CD4-positive, alpha-beta T cell treated with Interleukin-17A for 1 hour (primary cell): ENCODE measurements around the gene NPC1.
"Not testable (repeated sequence)": the region's sequence is repeated elsewhere in the genome, so short reads cannot be mapped to it uniquely, and the experiment has no call there.

Experiments
- DNase-seq: peaks from one replicate; pipeline ENCODE4 v3.0.0-alpha.2; 2020

Gene NPC1

DNA sequence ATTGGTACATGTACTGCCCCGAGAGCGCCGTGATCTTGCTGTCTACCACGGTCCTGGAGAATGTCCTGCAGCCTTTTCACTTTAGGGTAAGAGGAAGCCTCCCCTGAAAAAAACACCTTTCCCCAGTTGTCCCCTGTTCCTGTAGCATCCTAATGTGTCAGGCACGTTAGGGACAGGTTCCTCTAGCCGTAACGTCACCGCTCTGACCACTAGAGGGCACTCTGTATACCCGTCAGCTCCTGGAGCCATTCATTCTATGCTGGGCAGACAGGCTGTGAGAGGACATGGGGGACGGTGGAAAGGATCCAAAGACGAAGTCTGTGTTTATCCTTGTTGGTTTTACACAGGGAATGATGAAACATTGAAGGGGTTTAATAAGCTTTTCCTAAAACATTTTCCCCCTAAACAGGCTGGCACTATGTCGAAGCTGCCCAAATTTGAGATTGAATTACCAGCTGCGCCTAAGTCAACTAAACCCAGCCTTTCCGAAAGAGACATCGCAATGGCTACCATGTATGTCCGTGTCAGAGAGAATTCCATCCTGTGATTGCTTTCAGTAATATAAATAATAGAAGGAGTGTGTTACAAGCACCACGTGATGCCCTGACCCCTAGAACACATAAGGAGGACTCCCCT is 70.3 kb downstream of the NPC1 start:
- peak; percentile 84 for DNase-seq

DNA sequence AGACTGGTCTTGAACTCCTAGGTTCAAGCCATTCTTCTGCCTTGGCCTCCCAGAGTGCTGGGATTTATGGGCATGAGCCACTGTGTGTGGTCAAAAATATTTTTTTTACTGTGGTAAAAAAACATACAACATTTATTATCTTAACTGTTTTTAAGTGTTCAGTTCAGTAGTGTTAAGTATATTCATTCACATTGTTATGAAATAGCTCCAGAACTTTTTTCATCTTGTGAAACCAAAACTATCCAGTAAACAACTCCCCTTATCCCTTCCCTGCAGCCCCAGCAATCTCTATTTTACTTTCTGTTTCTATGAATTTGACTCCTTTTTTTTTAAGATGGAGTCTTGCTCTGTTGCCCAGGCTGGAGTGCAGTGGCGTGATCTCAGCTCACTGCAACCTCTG is 73.7 kb downstream of the NPC1 start:
- no peak for DNase-seq

DNA sequence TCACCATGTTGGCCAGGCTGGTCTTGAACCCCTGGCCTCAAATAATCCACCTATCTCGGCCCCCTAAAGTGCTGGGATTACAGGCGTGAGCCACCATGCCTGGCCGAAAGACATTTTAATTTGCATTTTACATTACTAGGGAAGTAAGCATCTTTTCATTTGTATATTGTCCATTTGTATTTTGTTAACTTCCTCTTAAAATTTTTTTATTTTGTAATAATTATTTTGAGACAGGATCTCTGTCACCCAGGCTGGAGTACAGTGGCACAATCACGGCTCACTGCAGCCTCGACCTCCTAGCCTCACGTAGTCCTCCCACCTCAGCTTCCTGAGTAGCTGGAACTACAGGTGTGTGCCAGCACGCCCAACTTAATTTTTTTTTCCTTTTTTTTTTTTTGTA is 74.1 kb downstream of the NPC1 start:
- DNase-seq = not testable (repeated sequence)

DNA sequence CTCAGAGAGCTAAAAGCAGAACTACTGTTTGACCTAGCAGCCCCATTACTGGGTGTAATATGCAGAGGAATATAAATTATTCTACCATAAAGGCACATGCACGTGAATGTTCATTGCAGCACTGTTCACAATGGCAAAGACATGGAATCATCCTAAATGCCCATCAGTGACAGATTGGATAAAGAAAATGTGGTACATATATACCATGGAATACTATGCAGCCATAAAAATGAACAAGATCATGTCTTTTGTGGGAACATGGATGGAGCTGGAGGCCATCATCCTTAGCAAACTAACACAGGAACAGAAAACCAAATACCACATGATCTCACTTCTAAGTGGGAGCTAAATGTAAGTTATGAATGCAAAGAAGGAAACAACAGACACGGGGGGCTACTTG is 75.4 kb downstream of the NPC1 start:
- not testable (repeated sequence) for DNase-seq

DNA sequence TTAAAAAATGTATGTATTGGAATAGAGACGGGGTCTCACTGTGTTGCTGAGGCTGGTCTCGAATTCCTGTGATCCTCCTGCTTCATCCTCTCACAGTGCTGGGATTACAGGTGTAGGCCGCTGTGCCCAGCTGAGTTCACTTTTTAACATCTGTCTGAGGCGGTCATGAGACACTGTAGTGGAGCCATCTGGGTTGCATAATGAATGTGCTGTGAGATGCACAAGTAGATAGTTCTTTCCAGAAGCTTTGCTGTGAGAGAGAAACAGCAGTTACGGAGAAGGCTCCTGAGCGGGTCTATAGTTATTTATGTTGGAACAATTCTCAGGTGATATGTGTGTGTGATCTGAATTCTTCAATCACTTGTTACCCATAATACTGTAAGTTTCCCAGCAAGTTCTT is 79.9 kb downstream of the NPC1 start:
- DNase-seq = no peak

DNA sequence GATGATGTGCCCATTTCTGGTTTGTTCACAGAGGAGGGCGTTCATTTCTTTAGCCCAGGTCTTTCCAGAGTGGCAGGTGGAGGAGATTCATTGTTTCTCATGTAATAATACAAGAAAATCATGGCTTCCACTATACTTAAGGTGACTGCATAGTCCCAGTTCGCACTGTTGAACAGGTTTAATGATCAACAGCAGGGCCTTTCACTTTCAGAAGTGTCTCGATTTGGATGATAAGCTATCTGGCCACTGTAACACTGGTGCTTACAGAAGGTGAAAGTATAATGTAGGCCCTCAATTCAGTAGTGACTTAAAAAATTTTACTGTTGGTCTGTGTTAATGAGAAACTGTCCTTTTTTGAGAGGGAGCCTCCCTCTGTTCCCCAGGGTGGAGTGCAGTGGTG is 81.6 kb downstream of the NPC1 start:
- peak; percentile 45 for DNase-seq

DNA sequence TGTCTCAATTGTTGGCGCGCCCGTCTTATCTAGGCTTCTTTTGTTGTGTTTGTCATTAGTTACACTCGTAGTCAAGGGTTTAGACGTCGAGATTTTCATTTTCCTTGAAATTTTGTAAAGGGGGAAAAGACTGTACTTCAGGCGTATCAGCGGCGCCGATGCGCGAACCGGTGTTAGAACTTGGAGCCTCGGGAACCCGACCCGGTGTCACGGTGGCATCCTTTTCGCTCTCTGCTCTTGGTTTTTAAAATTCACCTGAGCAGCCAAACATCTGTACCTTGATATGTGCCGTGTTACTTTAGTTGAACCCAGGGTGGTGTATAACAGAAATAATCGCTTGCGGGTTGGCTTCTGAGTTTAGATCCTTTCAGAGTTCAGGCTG is 82.4 kb downstream of the NPC1 start:
- DNase-seq = no peak

DNA sequence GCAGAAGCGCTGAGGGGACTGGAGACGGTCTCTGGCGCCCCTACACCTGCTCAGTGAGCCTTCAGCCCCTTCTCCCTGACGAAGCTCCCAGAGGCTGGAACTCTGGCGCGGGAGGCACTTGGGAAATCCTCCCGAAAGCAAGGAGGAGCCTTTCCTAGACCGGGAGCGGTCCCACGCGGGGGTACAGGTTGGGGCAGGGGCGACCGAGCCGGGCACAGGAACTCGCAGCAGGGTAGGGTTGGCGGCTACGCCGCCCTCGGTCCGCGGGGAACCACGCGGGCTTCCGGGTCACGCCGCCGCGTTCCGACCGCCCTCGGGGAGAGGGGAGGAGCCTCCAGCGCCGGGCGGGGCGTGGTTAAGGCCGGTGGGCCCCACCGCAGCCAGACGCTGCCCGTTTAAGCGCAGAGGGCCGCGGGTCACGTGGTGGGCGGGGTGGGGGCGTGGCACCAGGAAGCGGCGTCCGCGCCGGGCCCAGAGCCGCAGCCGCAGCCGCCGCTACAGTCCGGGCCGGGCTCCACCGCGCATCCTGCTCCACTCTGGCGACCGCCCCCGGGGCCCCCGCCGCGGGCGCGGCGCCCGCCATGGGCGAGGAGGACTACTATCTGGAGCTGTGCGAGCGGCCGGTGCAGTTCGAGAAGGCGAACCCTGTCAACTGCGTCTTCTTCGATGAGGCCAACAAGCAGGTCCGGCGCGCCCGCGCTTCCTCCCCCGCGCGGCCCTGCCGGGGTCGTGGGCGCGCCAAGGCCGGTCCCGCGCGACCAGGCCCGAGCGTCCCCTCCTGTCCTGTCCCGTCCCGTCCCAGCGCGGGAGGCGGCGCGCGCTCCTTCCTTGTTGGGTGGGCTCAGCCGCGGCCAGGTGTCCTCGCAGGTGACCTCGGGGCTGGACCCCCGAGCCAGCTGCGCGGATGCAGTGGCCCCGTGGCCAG is 83.0 kb downstream of the NPC1 start, which contains the start of gene RMC1:
Gene RMC1, plus strand, starts transcription at position 474 of the 925 bp plus-strand sequence. Its CDS starts 108 bp downstream, at position 582.
- DNase-seq = peak; percentile 96

DNA sequence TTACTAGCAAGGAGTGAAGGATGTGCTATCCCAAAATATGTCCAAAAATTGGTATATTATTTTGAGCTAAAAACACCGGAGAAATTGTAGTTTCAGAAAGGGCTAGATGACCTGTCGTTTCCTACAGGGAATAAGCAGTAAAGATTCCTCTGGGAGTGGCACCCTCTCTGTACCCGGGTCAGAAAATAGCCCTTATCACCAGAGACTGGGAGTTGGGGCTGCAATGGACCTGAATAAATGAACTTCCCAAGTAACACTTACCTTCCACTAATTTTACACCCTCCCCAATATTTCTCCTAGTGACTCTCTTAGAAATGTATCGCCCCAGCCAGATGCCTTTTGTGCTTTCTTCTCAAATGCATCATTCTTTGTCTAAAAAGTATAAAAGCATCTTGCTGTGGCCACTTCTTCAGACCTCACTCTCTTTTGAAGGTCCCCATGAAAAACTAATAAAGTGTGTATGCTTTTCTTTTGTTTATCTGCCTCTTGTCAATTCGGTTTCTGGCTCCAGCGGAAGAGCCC is 83.7 kb downstream of the NPC1 start:
- DNase-seq = no peak

DNA sequence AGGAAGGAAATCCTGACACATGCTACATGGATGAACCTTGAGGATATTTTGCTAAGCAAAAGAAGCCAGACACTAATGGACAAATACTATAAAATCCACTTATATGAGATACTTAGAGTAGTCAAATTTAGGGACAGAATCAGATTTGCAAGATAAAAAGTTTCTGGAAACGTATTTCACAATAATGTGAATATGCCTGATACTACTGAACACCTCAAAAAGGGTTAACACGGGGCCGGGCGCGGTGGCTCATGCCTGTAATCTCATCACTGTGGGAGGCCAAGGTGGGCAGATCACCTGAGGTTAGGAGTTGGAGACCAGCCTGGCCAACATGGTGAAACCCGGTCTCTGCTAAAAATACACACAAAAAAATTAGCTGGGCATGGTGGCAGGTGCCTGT is 84.7 kb downstream of the NPC1 start:
- DNase-seq = no peak

DNA sequence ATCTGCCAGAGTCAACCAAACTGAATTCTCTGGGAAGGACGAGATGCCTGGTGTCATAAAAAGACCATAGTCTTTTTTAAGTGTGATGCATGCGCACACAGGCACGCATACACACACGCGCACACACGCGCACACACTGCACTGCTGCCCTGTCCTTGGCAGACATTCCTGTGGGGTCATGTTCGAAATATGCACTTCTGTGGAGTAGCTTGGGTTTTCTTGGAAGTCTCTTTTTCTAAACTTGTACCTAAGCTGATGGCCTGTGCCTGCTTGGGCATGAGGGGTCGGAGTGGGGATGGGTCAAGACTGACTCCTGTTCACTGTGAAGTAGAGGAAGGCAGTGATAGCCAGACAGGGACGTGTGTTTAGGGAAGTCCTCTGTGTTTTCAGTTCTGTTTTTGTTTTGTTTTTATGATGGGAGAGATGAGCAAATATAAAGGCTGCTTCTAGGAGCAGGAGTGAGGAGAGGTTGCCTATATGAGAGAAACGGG is 87.0 kb downstream of the NPC1 start:
- DNase-seq = no peak

DNA sequence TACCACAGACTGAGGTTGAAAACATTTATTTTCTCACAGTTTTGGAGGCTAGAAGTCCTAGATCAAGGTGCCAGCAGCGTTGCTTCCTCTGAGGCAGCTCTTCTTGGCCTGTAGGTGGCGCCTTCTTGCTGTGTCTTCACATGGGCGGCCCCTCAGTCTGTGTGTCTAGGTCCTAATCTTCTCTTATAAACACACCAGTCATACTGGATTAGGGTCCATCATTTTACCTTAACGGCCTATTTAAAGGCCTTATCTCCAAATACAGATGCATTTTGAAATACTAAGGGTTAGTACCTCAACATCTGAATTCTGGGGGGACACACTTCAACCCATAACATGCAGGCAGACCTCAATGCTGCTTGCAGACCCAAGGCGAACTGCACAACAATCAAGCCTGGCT is 87.4 kb downstream of the NPC1 start:
- DNase-seq = peak; percentile 82

DNA sequence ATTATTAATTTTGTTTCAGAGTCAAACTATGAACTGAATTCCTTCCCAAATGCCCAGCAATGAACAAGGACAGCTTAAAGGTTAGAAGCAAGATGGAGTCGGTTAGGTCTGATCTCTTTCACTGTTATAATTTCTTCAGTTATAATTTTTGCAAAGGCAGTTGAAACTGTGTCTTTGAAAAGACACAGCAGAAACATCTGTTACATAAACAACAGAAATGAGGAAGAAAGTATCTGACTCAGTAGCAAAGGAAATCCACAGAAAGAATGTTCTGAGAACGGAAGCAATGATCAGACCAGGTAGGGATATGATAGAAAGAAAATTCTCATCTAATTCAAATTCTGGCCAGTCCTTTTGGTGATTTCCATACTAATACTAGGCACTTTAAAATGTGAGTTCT is 88.2 kb downstream of the NPC1 start:
- no peak for DNase-seq

DNA sequence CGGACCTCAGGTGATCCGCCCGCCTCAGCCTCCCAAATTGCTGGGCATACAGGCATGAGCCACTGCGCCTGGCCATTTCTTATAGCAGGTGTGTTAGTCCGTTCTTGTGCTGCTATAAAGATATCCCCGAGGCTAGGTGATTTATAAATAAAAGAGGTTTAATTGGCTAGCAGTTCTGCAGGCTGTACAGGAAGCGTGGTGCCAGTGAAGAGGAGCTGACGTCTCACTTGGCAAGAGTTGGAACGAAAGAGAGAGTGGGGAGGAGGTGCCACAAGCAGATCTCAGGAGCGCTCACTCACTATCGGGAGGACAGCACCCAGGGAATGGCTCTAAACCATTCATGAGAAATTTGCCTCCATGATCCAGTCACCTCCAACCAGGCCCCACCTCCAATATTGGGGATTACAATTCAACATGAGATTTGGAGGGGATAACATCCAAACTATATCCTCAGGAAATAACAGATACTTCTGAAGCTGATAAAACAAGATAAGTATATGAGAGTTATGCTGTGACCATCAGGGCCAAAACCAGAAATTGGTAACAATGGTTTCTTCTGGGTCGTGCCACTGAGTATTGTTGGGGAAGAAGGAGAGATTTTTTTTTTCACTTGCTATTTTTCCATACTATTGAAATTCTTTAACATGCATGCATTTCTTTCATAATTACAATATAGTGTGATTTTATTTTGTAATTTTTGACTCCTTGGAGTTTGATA is 90.4 kb downstream of the NPC1 start:
- no peak for DNase-seq

DNA sequence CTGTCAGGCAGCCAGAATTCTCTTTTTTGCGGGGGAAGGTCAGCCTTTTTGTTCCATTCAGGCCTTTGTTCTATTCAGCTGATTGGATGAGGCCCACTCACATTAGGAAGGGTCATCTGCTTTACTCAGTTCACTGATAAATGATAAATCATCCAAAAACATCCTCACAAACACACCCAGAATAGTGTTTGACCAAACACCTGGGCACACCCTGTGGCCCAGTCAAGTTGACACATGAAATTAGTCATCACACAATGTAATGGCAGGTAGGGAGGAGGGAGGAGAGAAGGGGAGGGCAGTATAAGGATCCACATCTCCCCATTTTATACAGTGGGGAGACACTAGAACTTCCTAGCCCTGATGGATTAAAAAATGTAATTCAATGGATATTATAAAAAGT is 91.3 kb downstream of the NPC1 start:
- DNase-seq = no peak

DNA sequence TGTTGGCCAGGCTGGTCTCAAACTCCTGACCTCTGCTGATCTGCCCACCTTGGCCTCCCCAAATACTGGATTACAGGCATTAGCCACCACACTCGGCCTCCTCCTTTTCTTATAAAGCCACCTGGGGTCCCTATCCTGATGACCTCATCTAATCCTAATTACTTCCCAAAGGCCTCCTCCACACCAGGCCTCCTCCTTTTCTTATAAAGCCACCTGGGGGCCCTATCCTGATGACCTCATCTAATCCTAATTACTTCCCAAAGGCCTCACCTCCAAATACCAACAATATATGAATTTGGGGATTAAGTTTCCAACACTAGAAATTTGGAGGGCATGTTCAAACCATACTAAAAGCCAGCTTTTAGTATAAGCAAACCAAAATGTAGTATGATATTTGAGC is 92.7 kb downstream of the NPC1 start:
- DNase-seq = no peak

DNA sequence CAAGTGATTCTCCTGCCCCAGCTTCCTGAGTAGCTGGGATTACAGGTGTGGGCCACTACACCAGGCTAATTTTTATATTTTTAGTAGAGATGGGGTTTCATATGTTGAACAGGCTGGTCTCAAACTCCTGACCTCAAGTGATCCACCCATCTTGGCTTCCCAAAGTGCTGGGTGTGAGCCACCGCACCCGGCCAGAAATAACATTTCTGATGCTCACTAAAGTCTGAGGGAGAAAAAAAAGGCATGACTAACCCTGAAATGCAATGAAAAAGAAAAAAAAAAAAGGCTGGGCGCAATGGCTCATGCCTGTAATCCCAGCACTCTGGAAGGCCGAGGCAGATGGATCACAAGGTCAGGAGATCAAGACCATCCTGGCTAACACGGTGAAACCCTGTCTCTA is 96.7 kb downstream of the NPC1 start:
- not testable (repeated sequence) for DNase-seq

DNA sequence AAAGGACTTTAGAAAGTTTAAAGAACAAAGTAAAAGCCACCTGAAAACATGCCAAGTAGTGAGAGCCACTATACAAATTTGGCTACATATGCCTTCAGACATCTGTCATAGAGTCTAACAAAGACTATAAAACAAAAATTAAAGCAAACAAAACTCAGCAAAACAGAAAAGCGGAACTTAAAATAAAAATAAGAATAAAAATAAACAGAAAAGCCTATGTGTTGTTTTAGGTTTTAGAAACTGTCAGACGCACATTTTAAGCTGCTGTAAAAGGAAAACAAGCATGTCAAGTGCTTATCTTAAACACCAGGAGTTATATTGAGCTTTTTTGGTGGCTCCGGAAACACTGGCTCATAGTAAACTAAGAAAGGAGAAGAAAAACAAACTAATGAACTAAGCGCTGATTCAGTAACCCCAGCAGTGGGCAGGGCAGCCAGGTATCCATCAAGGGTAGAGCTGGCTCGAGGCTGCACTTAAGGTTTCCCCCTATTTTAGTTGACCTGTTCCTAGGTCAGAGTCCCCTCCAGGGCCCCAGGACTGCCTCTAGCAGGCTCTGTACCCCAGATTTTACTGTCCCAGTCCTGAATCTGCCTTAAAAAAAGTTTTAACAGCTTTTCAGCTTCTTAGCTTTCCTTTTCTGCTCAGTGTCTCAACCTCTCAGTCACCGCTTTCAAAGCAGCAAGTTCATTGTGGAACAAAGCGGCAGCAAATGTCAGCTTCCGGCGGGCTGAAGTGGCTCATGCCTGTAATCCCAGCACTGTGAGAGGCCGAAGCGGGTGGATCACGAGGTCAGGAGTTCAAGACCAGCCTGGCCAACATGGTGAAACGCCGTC is 98.4 kb downstream of the NPC1 start:
- peak; percentile 51 for DNase-seq

DNA sequence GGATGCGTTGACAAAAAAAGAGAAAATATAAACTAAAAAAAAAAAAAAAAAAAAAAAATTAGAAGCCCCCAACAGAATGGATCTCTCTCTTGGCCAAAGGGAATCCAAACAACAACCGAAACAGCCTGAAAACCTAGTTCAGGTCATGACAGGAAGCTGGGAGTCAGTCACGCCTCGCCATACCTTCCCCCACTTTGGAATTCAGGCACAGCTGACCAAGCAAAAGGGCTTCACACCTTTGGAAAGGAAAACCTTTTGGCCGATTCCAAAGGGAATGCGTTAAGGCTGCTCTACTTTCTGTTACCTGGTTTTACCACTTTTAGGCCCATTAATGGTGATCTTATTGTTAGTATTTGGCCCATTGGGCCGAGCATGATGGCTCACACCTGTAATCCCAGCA is 100.9 kb downstream of the NPC1 start:
- no peak for DNase-seq

DNA sequence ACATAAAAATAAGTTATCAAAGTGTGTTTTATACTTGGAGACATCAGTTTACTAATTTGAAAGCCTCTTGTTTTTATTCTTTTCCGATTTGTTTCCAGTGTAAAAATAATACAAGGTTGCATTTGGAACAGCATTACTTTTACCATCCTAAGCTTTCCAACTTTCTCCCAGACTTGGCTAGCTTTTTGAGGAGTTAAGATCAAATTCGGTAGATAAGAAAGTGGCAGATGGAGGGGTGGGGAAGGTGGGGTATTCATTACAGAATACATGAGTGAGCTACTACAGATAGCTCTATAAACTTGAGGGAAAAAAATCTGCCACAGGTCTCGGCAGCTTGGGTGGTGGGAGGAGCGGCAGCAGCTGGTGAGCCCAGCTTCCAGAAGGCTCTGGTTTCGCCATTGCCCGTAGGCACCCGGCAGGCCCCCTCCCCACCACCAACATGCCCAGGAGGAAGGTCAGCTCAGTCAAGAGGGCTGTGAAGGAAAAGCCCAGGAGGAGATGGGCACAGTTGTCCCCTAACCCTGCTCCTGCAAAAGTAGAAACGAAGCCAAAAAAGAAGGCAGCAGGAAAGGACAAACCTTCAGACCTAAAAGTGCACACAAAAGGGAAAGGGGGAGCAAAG is 101.6 kb downstream of the NPC1 start:
- DNase-seq = no peak
